Activated gamma-delta T cell (primary cell): Measurements from ENCODE around the gene ANAPC15.

Source experiments
- DNase-seq: peaks from one replicate; lab custom pipeline; 2025; lab: John Stamatoyannopoulos, UW

ANAPC15 gene

GRCh38 chr11:72084965-72085364 lies 27.5 kb downstream of the ANAPC15 start:
- DNase-seq: no peak

- no peak for DNase-seq
Measured at GRCh38 chr11:72084076-72084475, 28.4 kb downstream of the ANAPC15 start.

- no peak for DNase-seq
Measured at GRCh38 chr11:72083414-72083813, 29.1 kb downstream of the ANAPC15 start.

DNA sequence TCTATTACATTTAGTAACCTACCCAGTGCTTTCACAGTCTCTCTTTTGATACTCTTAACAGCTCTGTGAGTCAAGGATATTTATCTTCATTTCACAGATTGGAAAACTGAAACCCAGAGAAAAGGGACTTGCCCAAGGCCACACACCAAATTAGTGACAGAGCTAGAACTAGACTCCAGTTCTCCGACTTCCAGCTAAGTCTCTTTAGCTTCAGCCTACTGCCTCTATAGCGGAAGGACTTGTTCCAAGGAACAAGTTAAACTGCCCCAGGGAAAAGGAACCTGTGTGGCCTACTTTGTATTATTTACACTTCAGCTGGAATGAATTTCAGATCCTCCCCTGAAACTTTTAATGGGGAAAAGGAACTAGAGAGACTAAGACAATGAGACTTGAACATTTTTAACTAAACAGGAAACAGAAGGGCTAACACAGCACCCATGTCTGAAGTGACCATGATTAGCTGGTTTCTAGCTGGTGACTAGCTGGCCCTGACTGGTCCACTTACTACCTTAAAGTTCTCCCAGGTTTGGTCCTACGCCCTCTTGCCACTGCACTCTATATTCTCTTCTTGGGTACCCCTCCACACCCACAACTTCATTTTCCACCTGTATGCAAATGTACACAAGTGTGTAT lies 30.6 kb downstream of the ANAPC15 start:
- no peak for DNase-seq

DNA sequence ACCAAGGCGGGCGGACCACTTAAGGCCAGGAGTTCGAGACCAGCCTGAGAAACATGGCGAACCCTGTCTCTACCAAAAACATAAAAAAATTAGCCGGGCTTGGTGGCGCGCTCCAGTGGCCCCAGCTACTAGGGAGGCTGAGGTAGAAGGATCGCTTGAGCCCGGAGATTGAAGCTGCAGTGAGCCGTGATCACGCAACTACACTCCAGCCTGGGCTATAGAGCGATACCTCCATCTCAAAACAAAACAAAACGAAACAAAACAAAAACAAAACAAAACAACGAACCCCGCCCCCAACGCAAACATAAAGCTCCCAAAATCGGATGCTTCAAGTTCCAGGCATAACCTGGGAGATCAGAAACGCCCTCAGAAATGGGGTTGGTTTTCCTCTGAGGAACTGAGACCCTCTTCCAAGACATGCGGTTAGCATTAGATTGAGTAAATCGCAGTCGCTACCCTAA lies 31.3 kb downstream of the ANAPC15 start:
- DNase-seq: no peak

GRCh38 chr11:72080326-72081183 lies 31.9 kb downstream of the ANAPC15 start, which contains the start of the genes LRRC51 and NUMA1:
LRRC51 (plus strand) TSS chr11:72080850; CDS start chr11:72089084, 8,234 bp downstream.
NUMA1 (minus strand) TSS chr11:72080542; CDS start chr11:72035943, 44,599 bp downstream.
- peak; percentile 77 for DNase-seq

DNA sequence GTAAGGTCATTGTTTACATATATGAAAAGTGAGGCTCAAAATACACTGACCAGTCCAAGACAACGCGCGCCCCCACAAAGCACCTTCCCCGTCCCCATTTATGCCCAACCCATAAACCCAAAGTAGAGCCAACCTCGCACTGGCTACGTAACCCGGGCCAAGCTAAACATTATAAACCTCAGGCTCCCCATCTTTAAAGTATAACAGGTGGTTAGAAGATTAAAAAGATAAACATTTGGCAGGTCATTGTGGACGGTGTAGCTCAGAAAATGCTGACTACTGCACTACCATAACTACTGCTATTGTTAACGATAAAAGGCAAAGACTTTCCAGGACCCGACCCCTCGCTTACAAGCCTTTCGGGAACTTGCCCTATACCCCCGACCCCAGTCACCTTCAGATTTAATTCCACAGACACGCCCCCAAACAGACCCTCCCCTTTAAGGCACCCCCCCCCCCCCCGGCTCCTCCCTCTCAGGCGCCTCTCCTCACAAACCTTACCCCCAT lies 32.6 kb downstream of the ANAPC15 start:
- DNase-seq: no peak

DNA sequence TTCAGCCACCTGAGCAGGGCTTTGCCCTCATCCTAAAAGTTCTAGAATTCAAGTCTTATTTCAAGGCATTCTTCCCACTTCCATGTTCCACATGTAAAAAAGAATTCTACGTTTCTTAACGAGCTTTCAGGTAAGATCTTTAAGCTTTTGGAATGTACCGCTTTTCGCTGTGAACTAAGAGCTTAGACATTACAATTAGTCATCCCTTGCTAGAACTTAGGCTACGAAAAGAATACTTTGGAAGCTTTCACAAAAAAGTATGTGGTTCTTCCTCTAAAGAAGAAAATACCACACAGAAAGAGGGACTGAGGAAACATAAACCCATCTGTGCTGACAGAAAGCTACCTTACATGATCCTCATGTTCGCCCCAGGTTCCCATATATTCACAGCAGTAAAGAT lies 34.0 kb downstream of the ANAPC15 start:
- no peak for DNase-seq

GRCh38 chr11:72075756-72076155 lies 36.7 kb downstream of the ANAPC15 start:
- no peak for DNase-seq

GRCh38 chr11:72075109-72075508 lies 37.4 kb downstream of the ANAPC15 start:
- DNase-seq: no peak

- no peak for DNase-seq
Measured at GRCh38 chr11:72072348-72072747, 40.1 kb downstream of the ANAPC15 start.

GRCh38 chr11:72070491-72070890 lies 42.0 kb downstream of the ANAPC15 start:
- no peak for DNase-seq

- no peak for DNase-seq
Measured at GRCh38 chr11:72069787-72070251, 42.7 kb downstream of the ANAPC15 start.

DNA sequence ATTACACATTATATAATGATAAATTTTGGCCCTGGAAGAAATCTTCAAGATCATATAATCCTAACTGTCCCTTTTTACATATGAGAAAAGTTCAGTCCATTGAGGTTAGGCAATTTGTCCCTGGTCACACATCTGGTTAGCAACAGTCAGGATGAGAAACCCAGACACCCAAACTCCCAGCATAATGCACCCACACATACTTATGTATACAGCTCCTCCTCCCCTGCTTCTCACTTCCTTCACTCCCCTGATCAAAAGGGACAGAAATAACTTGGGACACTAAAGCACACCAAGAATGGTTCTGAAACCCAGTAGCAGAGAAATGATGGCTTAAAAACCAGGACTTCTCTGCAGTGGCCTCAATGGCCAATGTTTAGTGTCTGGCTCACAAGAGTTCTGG lies 43.3 kb downstream of the ANAPC15 start:
- no peak for DNase-seq

- DNase-seq: no peak
Measured at GRCh38 chr11:72067676-72068075, 44.8 kb downstream of the ANAPC15 start.

DNA sequence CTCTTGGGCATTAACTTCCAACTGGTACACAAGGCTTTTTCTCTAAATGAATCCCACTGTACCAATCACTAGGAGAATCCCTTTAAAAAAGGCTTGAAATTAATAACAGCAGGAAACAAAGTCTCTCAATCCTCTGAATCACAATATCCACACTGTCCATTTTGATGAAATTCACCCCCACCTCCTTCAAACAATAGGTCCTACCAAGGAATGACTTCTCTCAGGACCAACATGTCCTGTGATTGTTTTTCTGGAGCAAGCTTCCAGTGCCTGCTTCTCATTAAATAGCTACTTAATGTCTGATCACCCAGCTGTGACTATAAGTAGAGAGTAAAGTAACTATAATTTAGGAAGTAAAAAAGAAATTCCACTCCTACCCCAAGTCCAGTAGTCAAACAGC lies 45.2 kb downstream of the ANAPC15 start:
- DNase-seq: no peak

DNA sequence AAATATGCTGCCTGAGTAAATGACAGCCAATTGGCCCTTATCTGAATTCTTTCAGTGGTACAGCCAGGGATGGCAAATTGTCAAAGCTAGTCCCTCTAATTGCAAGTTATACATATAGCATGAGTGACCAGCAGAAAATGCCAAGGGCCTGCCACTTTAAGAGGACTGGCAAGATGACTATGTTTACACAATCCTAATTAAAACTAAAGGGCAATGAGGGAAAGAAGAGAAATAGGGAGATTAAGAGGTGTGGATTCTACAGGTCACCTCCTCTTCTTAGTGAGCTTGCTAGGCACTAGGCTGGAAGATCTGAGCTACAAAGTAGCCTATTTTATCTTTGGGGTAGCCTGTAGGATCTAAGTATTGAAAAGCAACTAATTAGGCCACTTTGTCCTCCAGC lies 45.6 kb downstream of the ANAPC15 start:
- no peak for DNase-seq

- no peak for DNase-seq
Measured at GRCh38 chr11:72061739-72062396, 50.6 kb downstream of the ANAPC15 start.
